C4-2B (cell line): ENCODE results near the gene KCNIP1.

Source experiments
- CTCF ChIP-seq: fragments of 450-650 bp; conservative IDR thresholded peaks from 2 replicates; pipeline ENCODE4 v1.5.1; 2017; ENCODE audit warnings: mild to moderate bottlenecking
- ZFX ChIP-seq: fragments of 450-650 bp; IDR thresholded peaks from 2 replicates; pipeline ENCODE4 v1.6.1; 2017

- TF ChIP-seq ZFX = no peak
- no peak for TF ChIP-seq CTCF
Observed at GRCh38 chr5:170745481-170746071, 241.8 kb downstream of the KCNIP1 start.
